GM20431 (cell line): ENCODE measurements around the gene NTNG1.

Experiments
- in situ Hi-C: fragments of 300-500 bp; cut with MseI, MboI; formaldehyde crosslinking; loops from one replicate; pipeline ENCODE4 v1.15.0; 2020; ENCODE audit warnings: low sequenced_read_pairs; ENCODE audit not compliant: unreplicated experiment

The NTNG1 gene

DNA sequence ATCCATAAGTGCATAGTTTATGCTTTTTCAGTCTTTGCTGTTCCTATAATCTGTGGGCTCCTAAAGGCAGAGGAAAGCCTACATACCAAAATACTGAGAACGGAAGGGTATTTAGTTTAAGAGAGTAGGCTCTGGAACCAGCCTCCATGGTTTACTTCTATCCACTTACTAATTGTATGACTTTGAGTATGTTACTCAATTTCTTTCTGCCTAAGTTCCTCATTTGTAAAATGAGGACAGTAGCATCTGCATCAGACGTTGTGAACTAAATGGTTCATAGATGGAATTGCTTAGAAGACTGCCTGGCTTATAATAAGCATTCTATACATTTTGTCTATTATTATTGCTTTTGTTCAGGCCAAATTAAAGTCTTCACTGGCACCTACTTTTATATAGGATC is 111.0 kb downstream of the NTNG1 start:
- in situ Hi-C loops, result no loop called here

DNA sequence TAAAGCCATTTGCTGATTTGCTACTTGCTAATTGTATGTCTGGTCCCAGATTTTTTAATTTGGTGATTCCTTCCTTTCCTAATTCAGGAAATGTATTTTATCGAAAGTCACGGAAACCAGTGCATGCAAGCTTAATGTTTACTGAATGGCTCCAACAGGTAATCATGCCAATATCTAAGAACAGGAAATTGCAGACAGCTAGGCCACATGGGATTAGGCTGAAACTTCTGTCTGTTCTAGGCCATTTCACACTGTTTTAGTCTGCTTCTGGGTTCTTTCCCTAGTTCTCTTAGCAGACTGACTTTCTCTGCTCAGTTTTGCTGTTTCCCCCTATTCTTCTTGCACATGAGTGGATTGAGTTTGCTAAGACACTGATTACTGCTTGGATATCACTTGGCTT is 111.4 kb downstream of the NTNG1 start:
- in situ Hi-C loops, result no loop called here

DNA sequence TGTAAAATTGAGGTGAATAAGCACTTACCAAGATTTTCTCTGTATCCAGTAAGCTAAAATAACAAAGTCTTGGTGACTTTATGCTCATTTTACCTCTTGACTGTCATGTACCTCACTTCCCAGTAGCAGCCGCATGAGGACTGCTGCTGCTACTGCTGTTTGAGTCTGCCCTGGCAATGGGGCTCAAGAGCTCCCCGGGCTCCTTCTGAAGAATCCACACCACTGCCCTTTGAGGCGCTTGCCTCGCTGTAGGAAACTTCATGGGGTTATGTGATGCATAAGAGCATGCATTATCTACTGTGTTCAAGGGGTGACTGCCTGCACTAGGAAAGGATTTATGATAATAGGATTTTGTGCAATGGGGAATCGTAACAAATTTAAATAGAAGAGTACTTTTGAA is 113.5 kb downstream of the NTNG1 start:
- in situ Hi-C loops, result no loop called here

DNA sequence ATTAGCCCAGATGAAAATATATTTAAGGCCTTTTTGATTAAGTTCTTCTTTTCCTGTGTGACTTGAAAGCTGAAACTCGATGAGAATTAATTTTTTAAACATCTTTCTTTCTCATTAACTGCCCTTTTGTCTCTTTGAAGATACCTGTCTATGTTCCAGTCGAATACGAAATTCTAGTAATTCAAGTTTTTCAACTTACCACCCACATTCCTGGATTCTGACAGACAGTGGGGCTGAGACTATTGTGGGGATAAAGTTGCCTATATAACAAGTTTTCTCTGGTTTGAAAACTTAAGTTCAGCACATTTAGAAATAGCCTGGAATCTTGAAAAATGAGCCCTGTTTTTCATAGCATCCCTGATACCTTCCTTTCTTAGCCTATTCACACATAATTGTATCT is 114.6 kb downstream of the NTNG1 start:
- in situ Hi-C loops, result no loop called here

DNA sequence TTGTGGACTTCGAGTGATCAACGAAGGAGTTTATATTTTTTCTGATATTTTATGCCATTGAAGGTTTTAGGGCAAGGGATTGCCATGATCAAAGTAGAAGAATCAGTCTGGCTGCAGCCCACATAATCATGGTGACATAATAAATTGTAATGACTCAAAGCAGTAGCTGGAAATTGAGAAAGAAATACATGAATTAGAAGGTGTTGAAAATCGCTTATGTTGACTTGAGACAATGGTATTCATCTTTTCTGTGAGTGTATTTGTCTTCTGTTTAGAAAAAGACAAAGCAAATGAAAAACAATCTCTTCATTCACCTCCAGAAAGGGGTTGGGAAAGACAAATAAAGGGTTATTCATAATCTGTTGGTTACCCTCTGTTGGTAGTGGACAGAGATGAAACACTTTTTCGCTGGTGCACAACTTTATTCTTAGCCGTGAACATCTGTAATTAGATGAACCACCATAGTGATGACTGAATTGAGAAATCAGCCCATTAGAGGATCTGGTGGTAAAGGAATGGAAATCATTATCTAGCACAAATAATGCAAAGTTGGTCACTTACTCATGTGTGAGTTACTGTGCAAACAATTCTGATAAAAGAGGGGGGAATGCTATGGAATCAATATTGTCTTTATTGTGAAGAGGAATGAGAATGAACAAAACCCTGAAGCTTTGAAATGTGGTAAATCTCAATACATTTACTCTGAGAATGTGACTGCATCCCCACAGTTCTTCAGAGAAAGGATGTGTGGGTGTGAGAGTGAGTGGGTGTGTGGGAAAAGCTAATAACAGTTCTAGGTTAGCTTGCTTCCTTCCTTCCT is 121.8 kb downstream of the NTNG1 start:
- in situ Hi-C loops, result no loop called here

DNA sequence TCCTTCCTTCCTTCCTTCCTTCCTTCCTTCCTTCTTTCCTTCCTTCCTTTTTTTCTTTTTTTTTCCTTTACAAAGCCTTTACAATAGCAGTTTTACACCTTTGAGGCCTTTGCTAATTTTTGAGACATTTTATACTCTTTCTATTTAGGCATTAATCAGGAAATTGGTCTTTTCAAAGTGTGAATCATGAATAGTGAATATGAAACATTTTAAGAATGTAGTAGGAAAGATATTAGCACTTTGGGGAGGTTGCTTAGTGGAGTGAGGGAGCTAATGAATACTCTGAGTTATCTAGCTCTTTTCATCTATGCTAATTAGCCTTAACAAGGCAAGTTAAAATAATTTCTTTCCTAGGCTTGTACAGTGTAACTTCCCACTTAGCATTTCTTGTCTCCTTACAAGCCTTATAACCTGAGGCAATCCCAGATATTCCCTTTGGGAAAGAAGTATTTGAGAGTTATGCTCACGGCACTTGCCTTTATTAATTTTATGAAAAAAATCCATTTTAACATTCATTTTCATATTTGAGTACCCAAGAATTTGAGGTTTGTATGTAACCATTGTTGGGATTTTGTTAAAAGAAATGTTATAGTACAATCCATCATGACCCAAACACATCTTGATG is 122.6 kb downstream of the NTNG1 start:
- in situ Hi-C loops, result no loop called here

DNA sequence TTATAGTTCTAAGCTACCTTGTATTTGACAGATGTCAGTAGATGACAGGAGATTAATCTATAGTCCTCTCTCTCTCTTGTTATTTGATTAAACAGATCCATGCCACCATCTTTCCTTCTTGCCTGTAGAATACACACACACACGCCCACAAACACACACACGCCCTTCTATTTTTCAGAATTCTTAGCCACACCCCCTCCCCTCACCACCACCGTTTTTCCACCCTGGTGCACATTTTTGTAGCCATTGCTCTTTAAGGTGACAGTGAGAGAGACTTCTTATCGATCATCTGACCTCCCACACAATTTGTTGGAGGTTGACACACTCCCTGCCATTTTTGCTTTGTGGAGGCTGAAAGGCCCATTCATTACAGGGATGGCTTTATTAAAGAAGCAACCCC is 123.2 kb downstream of the NTNG1 start:
- in situ Hi-C loops, result no loop called here

DNA sequence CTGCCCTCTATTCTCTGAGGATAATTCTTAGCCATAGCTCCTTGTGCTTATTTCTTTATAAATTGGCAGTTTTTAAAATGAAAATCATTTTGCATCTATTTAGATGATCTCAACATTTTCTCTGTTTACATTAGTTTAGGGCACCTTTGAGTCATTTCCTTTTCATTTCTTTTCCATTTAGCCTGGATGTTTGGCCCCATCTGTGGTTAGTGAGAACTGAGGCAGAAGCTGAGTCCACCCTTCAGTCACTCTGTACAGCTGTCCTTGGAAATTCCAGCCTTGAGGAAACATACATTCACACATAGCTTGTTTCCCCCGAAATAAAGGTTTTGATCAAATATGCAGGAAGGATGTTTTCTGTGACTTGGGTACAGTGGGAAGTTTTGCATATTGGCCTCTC is 123.7 kb downstream of the NTNG1 start:
- in situ Hi-C loops, result no loop called here

GRCh38 chr1:107267489-107267888 is 126.7 kb downstream of the NTNG1 start:
- in situ Hi-C loops, result no loop called here

GRCh38 chr1:107272321-107272720 is 131.5 kb downstream of the NTNG1 start:
- in situ Hi-C loops, result no loop called here

- in situ Hi-C loops, result no loop called here
Measured at GRCh38 chr1:107273515-107273914, 132.7 kb downstream of the NTNG1 start.

DNA sequence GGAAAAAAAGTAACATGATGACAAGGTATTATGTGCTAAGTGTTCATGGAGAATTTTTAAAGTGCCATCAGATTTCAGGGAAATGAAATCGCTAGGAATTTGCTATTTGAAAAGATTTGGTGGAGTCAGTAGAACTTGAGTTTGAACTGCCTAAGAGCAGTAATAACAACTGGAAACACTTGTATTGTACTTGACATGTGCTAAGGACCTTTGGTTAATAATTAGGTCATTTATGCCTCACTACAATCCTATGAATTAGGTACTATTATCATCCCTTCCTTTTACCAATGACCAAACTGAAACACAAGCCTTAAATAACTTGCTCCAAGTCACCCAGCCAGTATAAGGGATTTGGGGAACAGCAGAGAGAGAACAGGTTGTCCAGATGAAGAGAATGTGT is 133.4 kb downstream of the NTNG1 start:
- in situ Hi-C loops, result no loop called here

DNA sequence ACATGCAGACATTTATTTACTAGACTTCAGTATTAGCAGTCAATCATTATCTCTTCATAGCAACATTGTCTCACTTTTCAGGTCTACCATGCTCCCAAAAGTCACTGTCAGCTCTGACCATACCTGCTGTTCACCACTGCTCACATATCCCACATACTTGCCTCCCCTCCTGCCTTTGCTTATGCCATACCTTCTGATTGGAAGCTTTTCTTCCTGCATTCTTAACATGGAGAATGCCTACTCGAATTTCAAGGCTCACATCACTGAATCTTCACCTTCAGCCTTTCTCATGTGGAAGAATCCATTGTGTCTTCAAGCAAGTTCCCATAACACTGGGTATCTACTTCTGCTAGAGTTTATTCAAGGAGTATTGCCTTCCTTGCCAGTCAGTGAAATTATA is 135.4 kb downstream of the NTNG1 start:
- in situ Hi-C loops, result loop anchor here (25.0 kb wide), 1 partner anchor 261 kb away; no protein-coding TSS in a partner anchor

GRCh38 chr1:107277022-107277421 is 136.2 kb downstream of the NTNG1 start:
- in situ Hi-C loops, result loop anchor here (25.0 kb wide), 1 partner anchor 260 kb away; no protein-coding TSS in a partner anchor

- in situ Hi-C loops, result loop anchor here (25.0 kb wide), 1 partner anchor 251 kb away; no protein-coding TSS in a partner anchor
Measured at GRCh38 chr1:107286125-107286524, 145.3 kb downstream of the NTNG1 start.

- in situ Hi-C loops, result loop anchor here (25.0 kb wide), 1 partner anchor 245 kb away; no protein-coding TSS in a partner anchor
Measured at GRCh38 chr1:107291987-107292386, 151.1 kb downstream of the NTNG1 start.

- in situ Hi-C loops, result loop anchor here (25.0 kb wide), 1 partner anchor 243 kb away; no protein-coding TSS in a partner anchor
Measured at GRCh38 chr1:107293901-107294613, 153.2 kb downstream of the NTNG1 start.

DNA sequence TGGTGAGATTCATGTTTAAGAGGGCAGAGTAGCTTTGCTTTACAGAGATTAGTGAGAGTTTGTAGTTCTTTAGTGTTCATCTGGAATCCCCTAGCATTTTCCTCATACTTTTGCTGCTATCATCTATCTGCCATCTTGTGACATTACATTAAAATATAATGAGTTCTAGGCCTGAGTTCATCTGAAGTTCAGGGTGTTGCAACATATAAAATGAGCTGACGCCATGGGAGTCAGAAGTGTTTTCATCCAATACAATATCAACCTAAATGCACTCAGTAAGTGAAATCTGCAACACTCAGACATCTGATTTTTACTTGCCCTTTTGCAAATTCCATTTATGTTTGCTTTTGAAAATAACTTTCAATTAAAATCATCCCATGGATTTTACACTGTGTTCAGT is 153.8 kb downstream of the NTNG1 start:
- in situ Hi-C loops, result loop anchor here (25.0 kb wide), 1 partner anchor 243 kb away; no protein-coding TSS in a partner anchor

DNA sequence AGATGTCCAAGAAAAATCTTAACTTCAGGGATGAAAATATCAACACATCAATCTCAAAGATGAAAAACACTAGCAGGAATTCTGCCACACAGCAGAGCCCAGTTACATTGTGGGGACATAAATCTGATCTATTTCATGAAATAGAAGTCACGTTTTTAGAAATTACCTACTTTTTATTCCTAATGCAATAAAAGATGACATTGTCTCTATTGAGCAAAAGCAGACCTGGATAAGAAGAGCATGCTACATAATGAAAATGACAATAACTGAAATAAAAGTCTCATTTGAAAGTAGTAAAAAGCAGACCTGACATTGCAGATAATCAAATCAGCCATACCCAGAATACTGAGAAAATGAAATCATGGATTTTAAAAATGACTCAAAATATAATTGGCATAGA is 156.8 kb downstream of the NTNG1 start:
- in situ Hi-C loops, result loop anchor here (25.0 kb wide), 1 partner anchor 240 kb away; no protein-coding TSS in a partner anchor

GRCh38 chr1:107298526-107298925 is 157.7 kb downstream of the NTNG1 start:
- in situ Hi-C loops, result loop anchor here (25.0 kb wide), 1 partner anchor 239 kb away; no protein-coding TSS in a partner anchor
